SH-SY5Y (cell line): ENCODE results near the gene SLC6A16.

ENCODE experiments used
- GATA2 ChIP-seq: IDR thresholded peaks from 2 replicates; pipeline ENCODE4 v1.6.1; 2011; ENCODE audit warnings: mild to moderate bottlenecking, low read depth, low read length
- GATA3 ChIP-seq: IDR thresholded peaks from 2 replicates; pipeline ENCODE4 v1.6.1; 2011; ENCODE audit warnings: low read depth, mild to moderate bottlenecking, low read length, moderate library complexity

GRCh38 chr19:49244256-49244655 is 80.7 kb downstream of the SLC6A16 start:
- TF ChIP-seq GATA2 = no peak
- no peak for TF ChIP-seq GATA3
